Sigmoid colon (tissue), 7 donors: ENCODE results near the gene KRT14. TPM values are rescaled to one million over a fixed set of nuclear protein-coding genes. Genes with fewer than 3 reads are reported as not detected.
"Not testable (repeated sequence)": the region's sequence is repeated elsewhere in the genome, so short reads cannot be mapped to it uniquely, and the experiment has no call there.

Source experiments
- DNase-seq: peaks from one replicate; pipeline ENCODE4 v3.0.0-alpha.2; 2019
- H3K27ac ChIP-seq, 4 donors: fragments of 200-600 bp; sonication (generic); one replicate each; pipeline ENCODE4 v1.5.1; 2016 to 2019; ENCODE audit warnings: mild to moderate bottlenecking in 1 of 4
- H3K27me3 ChIP-seq, 3 donors: fragments of 200-600 bp; sonication (generic); one replicate each; pipeline ENCODE4 v1.5.1; 2019; ENCODE audit warnings: mild to moderate bottlenecking in 1 of 3
- H3K36me3 ChIP-seq, 4 donors: fragments of 200-600 bp; sonication (generic); one replicate each; pipeline ENCODE4 v1.5.1; 2016 to 2019
- H3K4me1 ChIP-seq, 4 donors: fragments of 200-600 bp; sonication (generic); one replicate each; pipeline ENCODE4 v1.5.1; 2017 to 2019
- H3K4me3 ChIP-seq, 4 donors: fragments of 200-600 bp; sonication (generic); one replicate each; pipeline ENCODE4 v1.5.1; 2017 to 2019; ENCODE audit warnings: mild to moderate bottlenecking in 2 of 4, moderate library complexity in 1 of 4
- H3K9me3 ChIP-seq, 4 donors: fragments of 200-600 bp in 3 of 4; sonication (generic) in 3 of 4; one replicate each; pipeline versions ENCODE4 v1.5.1 to v1.6.1; 2013 to 2019
- CTCF ChIP-seq, 4 experiments: fragments of 450-650 bp in 3 of 4; fragments of 200-600 bp in 1 of 4; IDR thresholded peaks; one replicate each; pipeline ENCODE4 v1.5.1; 2016 to 2019; ENCODE audit warnings: antibody characterized with exemption in 4 of 4, mild to moderate bottlenecking in 3 of 4, moderate library complexity in 2 of 4
- EP300 ChIP-seq, 4 donors: sonication (generic); formaldehyde crosslinking; IDR thresholded peaks; one replicate each; pipeline ENCODE4 v1.6.1; 2017; ENCODE audit warnings: antibody characterized with exemption in 4 of 4
- POLR2A ChIP-seq, 2 donors: fragments of 450-650 bp; IDR thresholded peaks; one replicate each; pipeline ENCODE4 v1.6.1; 2016; ENCODE audit warnings: antibody characterized with exemption in 2 of 2, mild to moderate bottlenecking in 2 of 2, moderate library complexity in 2 of 2
- POLR2AphosphoS5 ChIP-seq, 4 donors: sonication (generic); formaldehyde crosslinking; IDR thresholded peaks; one replicate each; pipeline ENCODE4 v1.6.1; 2017; ENCODE audit warnings: antibody characterized with exemption in 4 of 4
- WGBS, 2 donors: extraction: QIAGEN DNeasy Blood & Tissue Kit; methylation state at CpG; one replicate each; pipeline ENCODE4 v1.1.7; 2013; 5-methylcytosine and 5-hydroxymethylcytosine counted together
- intact Hi-C: fragments of 100-400 bp; cut with DNase I; formaldehyde crosslinking; loops from one replicate; pipeline ENCODE4 v1.15.1; 2023
- polyA plus RNA-seq, 3 donors: library from polyadenylated mRNA; stranded (reverse); fragments of 200-250 nt; gene quantifications; one replicate each; pipeline ENCODE4 v1.2.3, GENCODE V29; 2013
- total RNA-seq, 4 donors: library from RNA; depleted of rRNA; stranded (reverse); fragments of >200 nt; gene quantifications; one replicate each; pipeline ENCODE4 v1.1.0, GENCODE V29; 2016
- donor health status: healthy with polysubstance abuse.
- donor health status: Bipolar disorder and iron deficiency.
- donor health status: healthy.

The KRT14 gene
- total and polyA plus RNA-seq, 7 donors: 0.15 to 3.6 (median 1.4) TPM; not detected in 4

- Histone ChIP-seq H3K27me3 (no peaks in the 10 kb centered on the region), H3K4me3 (no peak overlapping the region), H3K4me1 (no peaks in the 10 kb centered on the region), H3K27ac (no peak overlapping the region), H3K9me3 (no peaks in the 10 kb centered on the region), H3K36me3 (no peaks in the 10 kb centered on the region)
- intact Hi-C loops: no loop called here
- 42 to 77% methylated on average over 33 of the region's 33 CpGs for WGBS, 2 donors
- no peak for DNase-seq
- TF ChIP-seq EP300 (IDR thresholded peaks at IDR 0.05) (no peak), POLR2AphosphoS5 (IDR thresholded peaks at IDR 0.05) (no peak), POLR2A (IDR thresholded peaks at IDR 0.05) (no peak), CTCF (IDR thresholded peaks at IDR 0.05) (no peak)
These were observed 3.3 kb downstream of the KRT14 start for GRCh38 chr17:41583137-41584127.

GRCh38 chr17:41582061-41582968 is 4.4 kb downstream of the KRT14 start:
- intact Hi-C loops, H3K36me3 ChIP-seq, H3K4me1 ChIP-seq, H3K27me3 ChIP-seq, H3K4me3 ChIP-seq, H3K27ac ChIP-seq, H3K9me3 ChIP-seq, DNase-seq: not testable (repeated sequence)
- WGBS, 2 donors: 89% methylated on average over 13 of the region's 13 CpGs

- intact Hi-C loops: no loop called here
- no peaks in the 10 kb centered on the region for H3K9me3 ChIP-seq
- H3K36me3 ChIP-seq: no peaks in the 10 kb centered on the region
- H3K27me3 ChIP-seq: peaks cover 0 to 13% (median 0%) of the 10 kb centered on the region in 3 donors
- no peak overlapping the region for H3K4me3 ChIP-seq
- H3K4me1 ChIP-seq: no peaks in the 10 kb centered on the region
- 90 to 94% methylated on average over 4 of the region's 4 CpGs for WGBS, 2 donors
- no peak overlapping the region for H3K27ac ChIP-seq
- no peak for TF ChIP-seq CTCF (IDR thresholded peaks at IDR 0.05)
- no peak for TF ChIP-seq EP300 (IDR thresholded peaks at IDR 0.05)
- TF ChIP-seq POLR2AphosphoS5 (IDR thresholded peaks at IDR 0.05): no peak
- no peak for TF ChIP-seq POLR2A (IDR thresholded peaks at IDR 0.05)
- DNase-seq: no peak
These were observed 5.2 kb downstream of the KRT14 start for GRCh38 chr17:41581366-41582060.

GRCh38 chr17:41580687-41581365 is 5.9 kb downstream of the KRT14 start:
- no peak for TF ChIP-seq CTCF (IDR thresholded peaks at IDR 0.05)
- no peak for TF ChIP-seq POLR2A (IDR thresholded peaks at IDR 0.05)
- no peak for TF ChIP-seq EP300 (IDR thresholded peaks at IDR 0.05)
- TF ChIP-seq POLR2AphosphoS5 (IDR thresholded peaks at IDR 0.05): no peak
- DNase-seq: no peak

More at GRCh38 chr17:41580687-41581365, 5.9 kb downstream of the KRT14 start:
- no peaks in the 10 kb centered on the region for H3K36me3 ChIP-seq
- peaks cover 0 to 19% (median 0%) of the 10 kb centered on the region in 3 donors for H3K27me3 ChIP-seq
- H3K27ac ChIP-seq: no peak overlapping the region
- WGBS, 2 donors: 35 to 56% methylated on average over 1 of the region's 1 CpG
- intact Hi-C loops: no loop called here
- H3K4me3 ChIP-seq: no peak overlapping the region
- H3K4me1 ChIP-seq: no peaks in the 10 kb centered on the region
- no peaks in the 10 kb centered on the region for H3K9me3 ChIP-seq
